ENCODE data around the gene SCRG1.
A peak's percentile ranks its signal among the peaks of the same experiment; 100 is the strongest.

Gene SCRG1

DNA sequence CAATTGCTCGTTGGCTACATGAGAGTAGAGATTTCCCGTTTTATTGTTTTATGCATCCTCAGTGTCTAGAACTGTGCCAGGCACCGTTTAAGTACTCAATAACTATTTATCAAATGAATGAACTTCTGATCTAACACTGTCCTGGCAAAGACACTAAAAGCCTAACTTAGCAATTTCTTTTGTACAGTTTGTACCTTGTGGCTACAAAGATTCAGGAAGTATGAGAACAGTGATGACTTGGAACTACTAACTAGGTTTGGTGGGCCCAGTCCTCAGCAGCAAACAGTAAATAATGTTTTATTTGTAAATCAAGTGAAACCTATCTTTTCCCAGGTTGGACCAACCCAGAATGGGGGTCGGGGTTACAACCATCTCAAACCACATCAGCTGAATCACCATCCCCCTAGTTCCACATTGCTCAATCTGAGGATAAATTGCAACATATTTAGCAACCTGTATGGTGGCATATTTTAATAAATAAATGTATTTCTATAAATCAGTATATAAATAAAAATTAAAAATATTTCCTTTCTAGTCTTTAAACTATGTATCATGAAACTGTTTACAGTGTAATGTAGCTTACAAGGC, 12.3 kb upstream of the SCRG1 start:
- no peak for DNase-seq (ENCODE audit: low read depth)

DNA sequence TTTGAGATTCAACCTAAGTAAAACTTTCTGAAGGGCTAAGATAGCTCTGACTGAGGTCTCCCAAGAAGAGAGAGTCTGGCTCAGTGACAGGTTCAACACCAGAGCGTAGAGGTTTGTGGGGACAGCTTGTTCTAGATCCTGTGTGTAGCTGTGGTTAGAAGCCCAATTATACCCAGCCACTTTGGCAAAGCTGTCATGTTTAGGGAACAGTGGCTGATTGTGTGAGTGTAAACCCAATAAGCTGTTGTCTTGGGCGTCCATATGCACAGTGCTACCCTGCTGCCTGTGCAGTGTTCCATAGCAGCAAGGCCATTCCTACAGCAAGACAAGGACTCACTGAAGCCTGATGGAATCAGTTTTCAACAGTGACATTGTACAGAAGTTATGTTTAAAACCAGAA, 11.2 kb upstream of the SCRG1 start:
- no peak for DNase-seq (ENCODE audit: low read depth)

DNA sequence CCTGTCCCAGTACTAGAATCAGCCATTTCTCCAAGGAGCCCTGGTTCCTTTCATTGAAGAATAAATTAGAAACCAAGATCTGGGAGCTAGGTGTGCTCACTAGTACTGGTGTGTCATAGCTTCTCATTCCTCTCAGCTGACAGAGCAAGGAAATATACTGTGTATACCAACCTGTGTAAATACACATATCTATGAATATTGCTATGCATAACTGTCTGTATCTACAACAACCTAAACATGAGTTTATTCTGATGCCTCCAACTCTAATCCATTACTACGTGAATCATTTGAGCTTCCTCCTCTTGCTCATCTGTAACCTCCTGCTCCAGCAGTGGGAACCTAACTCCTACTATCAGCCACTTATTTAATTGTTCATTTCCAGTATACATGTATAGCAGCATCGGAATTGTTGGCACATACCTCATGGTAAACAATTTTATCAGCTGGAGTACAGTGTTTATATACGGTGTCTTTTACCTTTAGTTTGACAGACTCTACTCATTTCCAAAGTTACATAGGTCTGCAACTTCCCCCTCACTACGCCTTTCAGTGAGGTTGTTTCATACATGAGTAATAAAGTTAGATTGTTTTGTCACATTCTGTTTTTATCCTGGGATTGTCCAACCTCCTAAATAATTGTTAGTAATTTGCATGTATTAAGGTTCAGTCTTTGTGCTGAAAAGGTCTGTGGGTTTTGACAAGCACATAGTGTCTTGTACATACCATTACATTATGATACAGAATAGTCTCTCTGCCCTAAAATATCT, 7.1 kb upstream of the SCRG1 start:
- DNase-seq (ENCODE audit: low read depth), result no peak

DNA sequence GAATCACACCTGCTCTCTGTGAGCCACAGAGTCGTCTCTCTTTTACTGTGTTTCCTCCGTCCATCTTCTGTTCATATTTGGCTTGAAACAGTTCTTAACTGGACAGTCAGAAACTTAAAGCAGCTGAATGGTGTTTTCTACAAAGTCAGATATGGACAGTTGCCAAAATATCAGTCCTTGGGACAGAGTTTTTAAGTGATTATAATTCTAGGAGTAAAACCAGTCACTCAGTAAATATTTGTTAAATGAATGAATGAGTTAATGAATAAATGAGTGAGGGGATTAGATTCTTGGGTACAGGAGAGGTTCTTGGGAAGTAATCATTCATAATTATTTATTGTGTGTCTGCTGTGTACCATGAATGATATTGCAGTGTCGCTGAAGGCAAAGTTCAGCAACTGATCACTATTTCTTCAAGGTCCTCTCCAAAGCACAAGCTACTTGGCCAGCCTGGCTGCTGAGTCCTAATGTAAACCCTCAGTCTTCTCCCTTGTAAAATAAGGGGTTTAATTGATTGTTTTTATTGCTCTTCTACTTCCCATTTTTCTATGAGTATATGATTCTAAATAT, 5.5 kb upstream of the SCRG1 start:
- no peak for DNase-seq (ENCODE audit: low read depth)

DNA sequence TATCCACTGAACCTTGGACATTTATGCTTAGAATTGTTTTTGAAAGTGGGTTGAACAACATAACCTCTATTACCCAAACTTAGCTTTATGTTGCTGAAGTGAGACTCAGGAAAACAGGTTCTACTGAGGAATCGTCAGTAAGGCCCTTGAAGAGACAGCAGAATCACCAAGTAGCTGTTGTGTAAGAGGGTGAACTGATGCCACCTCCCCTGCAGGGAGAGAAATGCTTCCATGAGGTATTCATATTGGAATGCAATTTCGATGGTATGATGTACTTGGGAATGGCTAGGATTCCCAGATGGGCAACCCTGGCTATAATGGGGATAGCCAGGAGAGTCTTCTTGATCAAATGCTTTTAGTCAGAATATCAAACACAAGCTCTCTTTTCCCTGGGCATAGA, 4.1 kb upstream of the SCRG1 start:
- no peak for DNase-seq (ENCODE audit: low read depth)

DNA sequence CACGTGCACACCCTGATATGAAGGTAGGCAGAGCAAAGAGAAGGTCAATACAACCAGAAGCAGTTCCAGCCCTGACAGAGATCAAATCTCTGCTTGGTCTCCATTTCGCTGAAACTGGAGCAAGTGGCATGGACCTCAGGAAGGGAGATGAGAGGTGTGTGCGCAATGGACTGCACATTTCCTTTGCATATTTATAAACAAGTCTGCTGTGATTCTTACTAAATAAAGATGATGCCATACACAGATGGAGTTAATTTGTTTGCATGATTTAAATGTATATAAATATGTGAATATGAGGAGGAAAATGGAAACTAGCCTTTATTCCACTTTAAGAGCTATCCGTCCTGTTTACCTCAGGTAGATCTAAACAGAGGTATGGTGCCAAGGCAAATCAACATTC, 2.1 kb upstream of the SCRG1 start:
- no peak for DNase-seq (ENCODE audit: low read depth)

DNA sequence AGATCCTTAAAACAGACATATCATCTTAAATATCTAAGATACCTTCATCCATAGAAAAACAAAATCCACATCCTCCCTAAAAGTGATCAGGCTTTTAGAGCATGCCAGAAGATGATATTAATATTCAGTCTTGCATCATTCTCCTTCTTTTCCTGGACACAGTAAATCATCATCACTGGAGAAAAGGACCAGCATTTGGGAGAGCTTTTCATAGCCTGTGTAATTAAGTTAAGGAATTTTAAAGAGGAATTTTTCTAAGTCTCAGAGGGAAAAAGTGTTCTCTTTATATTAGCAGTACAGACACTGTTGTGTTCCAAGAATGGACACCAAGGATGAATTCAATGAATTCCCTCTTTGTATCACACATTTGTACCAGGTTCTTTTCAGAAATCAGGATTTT, 696 bp downstream of the SCRG1 start:
- DNase-seq (ENCODE audit: low read depth), result no peak

DNA sequence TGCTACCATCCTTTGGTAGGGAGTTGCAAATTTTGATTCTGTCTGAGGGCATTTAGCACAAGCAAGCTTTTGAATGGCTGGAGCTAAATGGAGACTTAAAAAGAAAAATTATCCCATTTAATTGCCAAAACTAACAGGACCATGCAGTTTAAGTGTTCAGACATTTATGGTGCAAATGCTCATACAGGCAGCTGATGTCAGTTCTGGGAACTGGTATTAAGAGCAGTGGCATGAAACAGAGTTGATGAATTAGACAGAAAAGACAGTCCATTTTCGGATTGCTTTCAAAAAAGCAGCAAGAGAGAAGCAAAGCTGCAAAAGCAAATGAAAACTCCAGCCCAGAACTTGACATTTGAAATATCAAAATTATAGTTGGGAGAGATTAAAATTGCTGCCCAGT, 1.3 kb downstream of the SCRG1 start:
- no peak for DNase-seq (ENCODE audit: low read depth)

DNA sequence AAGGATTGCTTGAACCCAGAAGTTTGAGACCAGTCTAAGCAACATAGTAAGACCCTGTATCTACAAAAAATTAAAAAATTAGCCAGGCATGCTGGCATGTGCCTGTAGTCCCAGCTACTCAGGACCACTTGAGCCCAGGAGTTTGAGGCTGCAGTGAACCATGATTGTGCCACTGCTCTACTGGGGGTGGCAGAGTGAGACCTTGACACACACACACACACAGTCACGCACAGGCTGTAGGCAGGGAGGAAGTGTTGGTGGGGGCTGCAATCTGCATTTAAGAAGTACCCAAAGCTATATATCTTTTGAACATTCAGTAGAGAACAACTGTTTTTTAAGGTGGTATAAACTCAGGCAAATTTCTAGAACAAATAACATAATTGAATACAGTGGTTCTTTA, 7.2 kb downstream of the SCRG1 start:
- no peak for DNase-seq (ENCODE audit: low read depth)

DNA sequence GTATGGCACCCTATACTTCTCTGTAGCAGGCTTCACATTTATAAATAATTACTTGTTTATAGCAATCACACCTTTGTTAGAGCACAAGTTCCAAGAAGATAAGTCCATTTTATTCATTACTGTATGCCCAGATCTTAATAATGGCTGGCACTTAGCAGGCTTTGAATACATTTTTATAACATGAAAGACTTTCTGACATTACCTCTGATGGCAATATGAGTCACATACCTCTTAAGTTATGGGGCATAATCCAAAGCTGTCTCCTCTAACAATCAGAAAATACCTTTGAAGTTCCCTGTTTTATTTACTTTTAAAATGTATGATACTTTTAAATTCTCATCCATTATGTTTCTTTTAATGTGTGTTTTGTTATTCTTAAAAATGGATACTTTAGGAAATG, 12.2 kb downstream of the SCRG1 start:
- no peak for DNase-seq (ENCODE audit: low read depth)

DNA sequence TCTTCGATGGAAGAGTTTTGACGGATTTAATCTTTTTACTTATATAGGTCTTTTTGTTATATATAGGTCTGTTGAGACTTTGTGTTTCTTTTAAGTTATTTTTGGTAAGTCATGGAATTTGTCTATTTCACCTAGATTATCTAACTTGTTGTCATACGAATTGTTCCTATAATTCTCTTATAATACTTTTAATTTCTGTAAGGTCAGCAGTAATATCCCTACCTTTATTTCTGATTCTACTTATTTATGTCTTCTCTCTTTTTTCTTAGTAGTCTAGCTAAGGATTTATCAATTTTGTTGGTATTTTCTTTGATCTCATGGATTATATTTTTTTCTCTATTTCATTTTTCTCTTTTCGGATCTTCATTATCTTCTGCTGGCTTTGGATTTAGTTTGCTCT, 16.6 kb downstream of the SCRG1 start:
- no peak for DNase-seq (ENCODE audit: low read depth)

DNA sequence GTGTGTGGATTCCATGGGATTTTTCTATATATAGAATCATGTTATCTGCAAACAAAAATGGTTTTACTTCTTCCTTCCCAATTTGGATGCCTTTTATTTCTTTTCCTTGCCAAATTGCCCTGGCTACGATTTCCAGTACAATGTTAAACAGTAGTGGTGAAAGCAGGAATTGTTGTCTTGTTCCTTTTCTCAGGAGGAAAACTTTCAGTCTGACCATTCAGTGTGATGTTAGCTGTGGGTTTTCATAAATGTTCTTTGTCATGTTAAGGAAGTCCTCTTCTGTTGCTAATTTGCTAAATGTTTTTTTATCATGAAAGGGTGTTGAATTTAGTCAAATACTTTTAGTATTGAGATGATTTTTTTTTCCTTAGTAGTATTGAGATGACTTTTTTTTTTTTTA, 17.3 kb downstream of the SCRG1 start:
- DNase-seq (ENCODE audit: low read depth), result no peak

DNA sequence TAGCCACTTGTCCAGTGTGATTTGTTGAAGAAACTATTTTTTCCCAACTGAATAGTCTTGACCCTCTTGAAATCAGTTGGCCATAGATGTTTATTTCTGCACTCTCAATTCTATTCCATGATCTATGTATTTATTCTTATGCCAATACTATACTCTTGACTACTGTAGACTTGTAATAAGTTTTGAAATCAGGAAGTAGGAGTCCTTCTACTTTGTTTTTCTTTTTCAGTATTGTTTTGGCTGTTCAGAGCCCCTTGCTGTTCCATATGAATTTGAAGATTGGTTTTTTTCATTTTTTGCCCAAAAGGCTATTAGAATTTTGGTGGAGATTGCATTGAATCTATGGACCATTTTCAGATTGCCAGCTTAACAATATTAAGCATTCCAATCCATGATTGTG, 17.9 kb downstream of the SCRG1 start:
- no peak for DNase-seq (ENCODE audit: low read depth)

DNA sequence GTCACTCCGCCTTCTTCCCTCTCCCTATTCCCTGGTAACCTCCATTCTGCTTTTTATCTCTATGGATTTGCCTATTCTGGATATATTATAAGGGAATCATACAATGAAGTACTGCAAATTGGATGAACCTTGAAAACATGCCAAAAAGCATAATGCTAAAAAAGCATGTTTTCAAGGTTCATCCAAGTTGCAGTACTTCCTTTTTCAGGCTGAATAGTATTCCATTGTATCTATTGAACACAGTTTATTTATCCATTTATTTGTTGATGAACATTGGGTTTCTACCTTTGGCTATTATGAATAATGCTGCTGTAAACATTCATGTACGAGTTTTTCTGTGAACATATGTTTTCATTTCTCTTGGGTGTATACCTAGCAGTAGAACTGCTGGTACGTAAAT, 19.0 kb downstream of the SCRG1 start:
- no peak for DNase-seq (ENCODE audit: low read depth)

DNA sequence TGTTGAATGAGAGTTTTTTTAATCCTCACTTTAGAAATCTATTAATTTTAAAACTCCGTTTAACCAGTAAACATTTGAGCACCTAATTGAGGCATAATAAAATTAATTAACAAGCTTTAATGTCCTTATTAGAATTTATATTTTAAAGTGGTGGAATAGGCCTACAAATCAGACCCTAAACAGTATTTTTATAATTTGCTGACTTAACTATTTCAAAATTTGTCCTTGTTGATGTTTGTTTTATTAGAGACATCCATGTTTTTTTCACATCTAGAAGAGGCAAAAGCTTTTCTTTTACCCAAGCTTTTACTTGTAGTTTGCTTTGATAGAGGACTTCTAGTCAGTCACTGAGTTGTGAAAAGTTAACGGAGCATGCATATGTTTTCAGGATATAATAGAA, 24.3 kb downstream of the SCRG1 start:
- DNase-seq (ENCODE audit: low read depth), result no peak

DNA sequence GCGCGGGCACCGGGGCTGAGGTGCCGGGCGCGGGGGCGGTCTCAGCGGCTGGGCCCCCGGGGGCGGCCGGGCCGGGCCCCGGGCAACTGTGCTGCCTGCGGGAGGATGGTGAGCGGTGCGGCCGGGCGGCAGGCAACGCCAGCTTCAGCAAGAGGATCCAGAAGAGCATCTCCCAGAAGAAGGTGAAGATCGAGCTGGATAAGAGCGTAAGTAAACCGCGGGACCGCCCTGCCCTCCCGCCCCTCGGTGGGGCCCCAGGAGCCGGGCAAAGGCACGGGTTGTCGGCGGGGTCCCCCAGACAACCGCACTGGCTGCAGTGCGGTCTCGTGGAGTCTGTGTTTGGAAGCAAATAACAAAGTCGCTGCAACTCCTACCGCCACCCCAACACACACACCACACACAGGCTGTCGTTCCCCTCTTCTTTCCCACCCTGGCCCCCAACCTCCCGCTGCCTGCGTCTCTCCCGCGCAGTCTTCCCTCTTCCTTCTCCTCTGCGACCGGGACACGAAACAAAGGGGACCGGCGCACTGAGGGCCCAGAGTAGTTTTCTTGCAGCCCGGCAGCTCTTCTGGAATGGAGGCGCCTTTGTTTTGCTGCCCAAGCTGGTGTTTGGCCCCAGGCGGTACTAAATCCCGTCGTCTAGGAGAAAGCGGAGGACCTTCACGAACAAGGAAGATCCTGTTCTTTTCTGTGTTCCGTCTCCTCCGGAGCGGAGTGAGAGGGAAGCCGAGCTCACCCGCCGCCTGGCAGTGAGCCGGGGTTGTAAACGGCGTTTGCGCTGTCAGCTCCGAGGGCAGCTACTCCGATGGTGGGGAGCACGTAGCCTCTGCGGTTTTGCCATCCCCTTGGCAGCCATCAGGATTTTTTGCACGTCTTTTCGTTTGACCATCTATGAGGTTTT, 27.4 kb downstream of the SCRG1 start:
- DNase-seq (ENCODE audit: low read depth), result peak; percentile 34

DNA sequence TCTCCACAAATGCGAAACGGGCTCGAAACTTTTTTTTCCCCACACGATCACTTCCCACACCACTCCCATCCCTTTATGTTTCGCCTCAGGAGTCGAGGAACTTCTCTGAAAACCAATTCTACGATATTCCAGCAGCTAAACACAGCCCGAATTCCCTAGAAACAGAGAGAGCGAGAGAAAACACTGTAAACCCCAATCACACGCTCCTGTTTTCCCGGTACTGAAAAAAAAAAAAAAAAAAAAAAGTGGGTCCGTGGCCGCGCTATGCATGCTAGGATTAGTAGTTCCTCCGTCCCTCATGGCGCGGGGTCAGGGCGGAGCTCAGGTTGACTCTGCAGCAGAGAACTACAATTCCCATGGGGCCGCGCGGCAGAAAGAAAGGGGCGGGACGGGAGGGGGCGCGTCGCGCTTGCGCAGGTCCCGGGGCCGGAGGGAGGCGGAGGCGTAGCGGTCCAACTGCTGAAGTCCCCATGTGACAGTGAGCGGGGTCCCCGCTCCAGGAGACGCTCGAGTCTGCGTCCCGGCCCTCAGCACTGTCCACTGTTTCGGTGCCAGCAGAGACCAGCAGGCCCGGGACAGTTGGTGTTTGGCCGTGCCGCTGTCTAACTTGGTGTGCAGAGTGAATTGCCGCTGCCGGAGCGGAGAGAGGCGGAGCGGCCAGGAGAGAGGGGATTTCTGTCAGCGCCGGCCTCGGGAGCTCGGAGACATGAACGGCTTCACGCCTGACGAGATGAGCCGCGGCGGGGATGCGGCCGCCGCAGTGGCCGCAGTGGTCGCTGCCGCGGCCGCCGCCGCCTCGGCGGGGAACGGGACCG, 28.2 kb downstream of the SCRG1 start, which contains the start of gene SAP30:
Gene SAP30 (plus strand): TSS at position 478 of the 815 bp plus-strand sequence. CDS start 229 bp downstream, at position 707.
- DNase-seq (ENCODE audit: low read depth), result peak; percentile 86

DNA sequence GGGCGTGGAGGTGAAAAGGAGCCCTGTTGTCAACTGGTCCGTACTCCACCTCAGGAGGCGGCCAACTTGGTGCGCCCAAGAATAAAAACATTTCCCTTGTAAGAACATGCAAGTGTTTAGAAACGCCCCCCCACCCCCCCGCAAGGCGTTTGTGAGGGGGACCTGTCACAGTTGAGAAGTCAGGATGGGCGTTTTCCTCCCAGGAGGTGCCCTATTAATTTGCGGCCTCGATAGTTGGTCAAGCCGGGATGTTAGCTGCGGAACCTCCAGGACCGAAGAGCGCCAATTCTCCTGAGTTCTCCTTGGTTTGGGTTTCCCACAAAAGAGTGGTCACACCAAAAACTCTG, 28.8 kb downstream of the SCRG1 start:
- no peak for DNase-seq (ENCODE audit: low read depth)

DNA sequence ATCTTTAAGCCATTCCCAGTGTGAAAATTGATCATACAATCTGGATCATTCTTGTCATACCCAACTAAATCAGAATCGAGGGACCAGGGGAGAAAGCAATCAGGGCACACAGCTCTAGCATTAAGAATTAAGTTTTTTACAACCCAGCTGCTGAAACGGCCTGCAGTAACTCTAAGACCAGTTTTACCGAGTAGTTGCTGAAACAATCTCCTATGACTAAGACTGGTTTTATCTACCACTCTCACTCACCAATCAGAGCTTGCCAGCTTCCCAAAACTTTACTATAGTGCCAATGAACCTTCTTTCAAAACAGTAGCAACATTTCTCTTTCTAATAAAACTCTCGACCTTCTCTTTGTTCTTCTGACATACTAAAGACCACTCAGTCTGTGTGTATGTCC, 31.0 kb downstream of the SCRG1 start:
- DNase-seq (ENCODE audit: low read depth), result no peak

DNA sequence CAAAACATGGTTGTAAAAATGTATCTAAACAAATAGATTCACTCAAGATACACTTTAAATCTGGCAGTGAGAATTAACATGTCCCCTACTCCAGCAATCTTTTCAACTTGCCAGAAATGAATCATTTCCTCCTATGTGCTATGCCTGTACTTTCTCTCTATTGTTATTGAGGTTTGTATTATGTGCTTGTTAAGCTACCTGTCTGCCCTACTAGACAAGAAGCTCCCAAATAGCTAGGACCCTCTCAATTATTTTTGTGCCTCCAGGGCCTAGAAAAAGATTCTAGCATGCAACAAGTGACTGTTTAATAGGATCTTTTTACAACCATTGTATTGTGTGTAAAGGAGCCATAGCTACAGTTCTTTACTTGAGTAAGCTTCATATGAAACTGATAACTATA, 31.6 kb downstream of the SCRG1 start:
- DNase-seq (ENCODE audit: low read depth), result no peak

DNA sequence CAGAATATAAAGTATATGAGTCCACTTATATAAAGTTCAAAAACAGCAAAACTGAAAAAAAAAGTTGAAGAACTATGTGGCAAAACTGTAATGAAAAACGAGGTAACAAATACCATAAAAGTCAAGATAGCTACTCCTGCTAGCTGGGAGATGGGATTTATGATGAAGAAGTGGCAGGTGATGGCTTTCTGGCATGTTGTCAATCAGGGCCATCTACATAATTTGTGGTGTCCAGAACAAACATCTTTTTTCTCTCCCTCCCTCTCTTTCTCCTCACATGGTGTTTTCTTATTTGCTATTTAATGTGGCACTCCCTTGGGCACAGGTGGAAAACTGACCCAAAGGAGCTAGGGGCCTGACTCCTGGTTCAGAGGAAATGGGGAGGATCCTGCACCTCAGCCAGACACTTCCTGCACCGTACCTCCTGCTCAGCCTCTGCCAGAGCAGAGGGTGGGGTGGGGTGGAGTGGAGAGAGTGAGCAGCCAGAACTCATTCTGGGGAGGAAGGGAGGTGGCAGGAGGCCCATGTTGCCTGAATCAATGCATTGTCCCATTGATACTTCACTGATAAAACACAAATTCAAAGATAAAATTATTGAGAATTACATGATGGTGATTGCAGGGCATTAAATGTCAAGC, 33.4 kb downstream of the SCRG1 start:
- DNase-seq (ENCODE audit: low read depth), result no peak
